HG03159 (cell line): ENCODE data around the gene SHANK3.
"Not testable (repeated sequence)": the region's sequence is repeated elsewhere in the genome, so short reads cannot be mapped to it uniquely, and the experiment has no call there.

Experiments
- ATAC-seq: cut with Tn5 transposase; IDR thresholded peaks from one replicate; pipeline ENCODE4 v1.9.1; 2021; ENCODE audit warnings: mild to moderate bottlenecking, moderate library complexity; ENCODE audit not compliant: unreplicated experiment

Gene SHANK3

GRCh38 chr22:50653256-50653655, 19.4 kb upstream of the SHANK3 start:
- no peak for ATAC-seq

GRCh38 chr22:50654664-50655063, 18.0 kb upstream of the SHANK3 start:
- not testable (repeated sequence) for ATAC-seq

- ATAC-seq = no peak
These were observed 16.2 kb upstream of the SHANK3 start for GRCh38 chr22:50656122-50657070.

GRCh38 chr22:50657925-50658324, 14.7 kb upstream of the SHANK3 start:
- no peak for ATAC-seq

- ATAC-seq = not testable (repeated sequence)
These were observed 12.9 kb upstream of the SHANK3 start for GRCh38 chr22:50659711-50660110.

GRCh38 chr22:50660306-50660705, 12.3 kb upstream of the SHANK3 start:
- no peak for ATAC-seq

GRCh38 chr22:50665212-50665611, 7.4 kb upstream of the SHANK3 start:
- no peak for ATAC-seq

- no peak for ATAC-seq
These were observed 6.9 kb upstream of the SHANK3 start for GRCh38 chr22:50665738-50666137.

- no peak for ATAC-seq
These were observed 2.1 kb upstream of the SHANK3 start for GRCh38 chr22:50670513-50670912.

GRCh38 chr22:50670914-50671538, 1.6 kb upstream of the SHANK3 start:
- ATAC-seq = no peak

- ATAC-seq = no peak
These were observed 982 bp upstream of the SHANK3 start for GRCh38 chr22:50671641-50672040.

GRCh38 chr22:50672041-50672440, 582 bp upstream of the SHANK3 start:
- no peak for ATAC-seq

GRCh38 chr22:50673231-50674129, 857 bp downstream of the SHANK3 start:
- ATAC-seq = no peak

- ATAC-seq = no peak
These were observed 1.5 kb downstream of the SHANK3 start for GRCh38 chr22:50674130-50674500.

GRCh38 chr22:50674606-50675552, 2.3 kb downstream of the SHANK3 start:
- no peak for ATAC-seq

- ATAC-seq = no peak
These were observed 3.0 kb downstream of the SHANK3 start for GRCh38 chr22:50675553-50676179.

- no peak for ATAC-seq
These were observed 3.6 kb downstream of the SHANK3 start for GRCh38 chr22:50676180-50676636.

- no peak for ATAC-seq
These were observed 4.3 kb downstream of the SHANK3 start for GRCh38 chr22:50676661-50677492.
